NCI-H2081 treated with DMSO at 0.1 percent for 48 hours (cell line): ENCODE measurements around the gene CTAG1B.
"Not testable (repeated sequence)": the region's sequence is repeated elsewhere in the genome, so short reads cannot be mapped to it uniquely, and the experiment has no call there.

Experiments used
- DNase-seq: peaks from one replicate; lab custom pipeline; 2025; lab: John Stamatoyannopoulos, UW

Gene CTAG1B

DNA sequence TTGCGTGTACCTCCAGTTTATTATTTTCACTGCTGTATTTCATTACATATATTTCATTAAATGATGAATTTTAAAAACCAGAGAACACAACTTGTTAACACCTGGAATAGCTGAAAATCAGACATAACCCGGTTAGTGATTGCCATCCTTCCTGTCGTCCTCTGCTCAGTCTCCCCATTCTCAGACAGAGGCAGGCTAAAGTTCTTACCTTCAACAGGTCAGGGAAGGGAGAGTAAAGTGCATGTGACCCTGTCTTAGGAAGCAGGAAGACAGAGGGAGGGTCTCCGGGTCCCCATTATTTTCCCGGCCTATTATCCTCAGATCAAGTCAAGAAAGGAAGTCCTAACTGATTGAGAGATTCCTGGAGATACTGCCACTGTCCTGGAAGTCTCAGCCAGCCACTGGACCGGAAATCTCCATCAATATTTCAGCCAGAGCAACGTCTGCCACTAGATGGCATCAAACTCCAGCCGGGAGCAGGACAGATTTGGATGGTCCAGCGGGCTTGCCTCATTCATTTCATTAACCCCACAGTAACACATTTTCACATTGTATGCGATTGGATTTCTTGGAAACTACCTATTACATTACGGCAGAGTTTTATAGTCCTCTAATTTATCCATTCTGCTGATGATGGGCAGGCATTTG is 1.8 kb upstream of the CTAG1B start:
- DNase-seq: not testable (repeated sequence)

DNA sequence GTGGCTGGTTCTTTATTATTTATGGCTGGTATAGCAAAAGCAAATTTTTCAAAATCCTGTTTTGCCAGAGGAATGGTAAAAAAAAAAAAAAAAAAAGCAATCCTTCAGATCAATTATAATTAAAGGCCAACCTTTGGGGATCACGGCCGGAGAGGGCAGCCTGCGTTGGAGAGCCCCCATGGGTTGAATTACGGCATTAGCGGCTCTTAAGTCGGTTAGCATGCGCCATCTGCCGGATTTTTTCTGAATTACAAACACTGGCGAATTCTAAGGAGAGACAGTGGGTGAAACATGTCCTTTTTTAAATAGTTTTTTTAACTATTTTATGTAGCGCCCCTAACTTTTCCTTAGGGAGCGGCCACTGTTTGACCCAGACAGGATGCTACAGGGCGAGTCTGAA is 5.5 kb downstream of the CTAG1B start:
- DNase-seq: not testable (repeated sequence)

DNA sequence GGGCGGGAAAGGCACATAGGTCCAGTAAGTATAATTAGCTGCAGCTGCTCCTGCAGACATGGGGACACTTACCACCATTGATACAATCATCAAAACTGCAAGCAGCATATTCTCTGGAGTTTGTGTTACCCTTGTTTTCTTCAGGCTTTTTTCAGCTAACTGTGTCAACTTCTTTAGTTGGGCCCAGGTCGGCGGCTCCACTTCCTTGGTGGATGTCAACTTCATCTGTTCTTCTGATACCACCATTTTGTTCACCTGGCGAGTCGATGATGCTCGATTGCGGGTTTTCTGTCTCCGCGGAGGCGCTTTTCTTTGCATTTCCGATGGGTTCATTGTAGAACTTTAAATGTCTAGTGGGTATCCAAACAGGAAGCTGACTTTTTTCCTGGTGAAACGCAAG is 7.9 kb downstream of the CTAG1B start:
- DNase-seq: not testable (repeated sequence)

DNA sequence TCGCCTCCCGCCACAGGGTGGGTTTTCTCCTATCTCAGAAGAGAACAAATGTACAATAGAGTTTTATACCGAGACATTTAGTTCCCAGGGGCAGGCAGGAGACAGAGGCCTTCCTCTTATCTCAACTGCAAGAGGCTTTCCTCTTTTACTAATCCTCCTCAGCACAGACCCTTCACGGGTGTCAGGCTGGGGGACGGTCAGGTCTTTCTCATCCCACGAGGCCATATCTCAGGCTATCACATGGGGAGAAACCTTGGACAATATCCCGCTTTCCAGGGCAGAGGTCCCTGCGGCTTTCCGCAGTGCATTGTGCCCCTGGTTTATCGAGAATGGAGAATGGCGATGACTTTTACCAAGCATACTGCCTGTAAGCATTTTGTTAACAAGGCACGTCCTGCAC is 10.3 kb downstream of the CTAG1B start:
- not testable (repeated sequence) for DNase-seq

DNA sequence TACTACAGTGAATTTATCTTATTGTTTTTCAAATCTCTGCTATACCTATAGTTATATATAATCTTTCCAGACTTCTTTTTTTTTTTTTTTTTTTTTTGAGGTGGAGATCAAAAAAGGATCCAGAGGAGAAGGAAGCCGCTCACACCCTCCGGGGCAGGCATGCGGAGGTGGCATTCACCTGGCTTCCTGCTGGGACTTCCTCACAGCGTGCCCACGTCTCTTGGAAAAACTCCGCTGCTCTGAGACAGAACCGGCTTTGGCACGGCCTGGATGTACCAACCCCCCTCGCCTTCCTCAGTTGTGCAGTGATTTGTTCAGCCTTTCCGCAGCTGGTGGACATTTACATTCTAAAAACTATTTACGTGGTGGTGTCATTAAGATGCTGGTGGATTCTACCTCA is 11.1 kb downstream of the CTAG1B start:
- DNase-seq: not testable (repeated sequence)

DNA sequence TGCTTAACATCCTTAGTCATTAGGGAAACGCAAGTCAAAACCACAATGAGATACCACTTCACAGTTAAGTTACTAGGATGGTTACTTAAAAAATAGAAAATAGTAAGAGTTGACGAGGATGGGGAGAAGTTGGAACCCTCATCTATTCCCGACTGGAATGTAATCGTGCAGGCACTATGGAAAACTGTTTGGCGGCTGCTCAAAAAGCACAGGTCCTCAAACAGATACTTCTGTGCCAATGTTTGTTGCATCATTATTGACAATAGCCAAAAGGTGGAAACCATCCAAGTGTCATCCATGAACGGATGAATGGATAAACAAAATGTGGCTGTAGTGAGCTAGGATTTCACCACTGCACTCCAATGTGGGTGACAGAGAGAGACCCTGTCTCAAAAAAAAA is 11.7 kb downstream of the CTAG1B start:
- DNase-seq: no peak

DNA sequence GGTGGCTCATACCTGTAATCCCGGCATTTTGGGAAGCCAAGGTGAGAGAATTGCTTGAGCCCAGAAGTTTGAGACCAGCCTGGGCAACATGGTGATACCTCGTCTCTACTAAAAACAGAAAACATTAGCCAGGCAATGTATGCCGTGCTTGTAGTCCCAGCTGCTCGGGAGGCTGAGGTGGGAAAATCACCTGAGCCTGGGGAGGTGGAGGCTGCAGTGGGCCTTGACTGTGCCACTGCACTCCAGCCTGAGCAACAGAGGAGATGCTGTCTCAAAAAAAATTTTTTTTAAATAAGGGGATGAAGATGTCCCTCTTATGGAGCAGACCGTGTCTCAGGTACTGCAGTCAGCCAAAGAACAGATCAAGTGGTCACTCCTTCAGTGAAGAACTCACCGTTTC is 13.5 kb downstream of the CTAG1B start:
- DNase-seq: no peak

DNA sequence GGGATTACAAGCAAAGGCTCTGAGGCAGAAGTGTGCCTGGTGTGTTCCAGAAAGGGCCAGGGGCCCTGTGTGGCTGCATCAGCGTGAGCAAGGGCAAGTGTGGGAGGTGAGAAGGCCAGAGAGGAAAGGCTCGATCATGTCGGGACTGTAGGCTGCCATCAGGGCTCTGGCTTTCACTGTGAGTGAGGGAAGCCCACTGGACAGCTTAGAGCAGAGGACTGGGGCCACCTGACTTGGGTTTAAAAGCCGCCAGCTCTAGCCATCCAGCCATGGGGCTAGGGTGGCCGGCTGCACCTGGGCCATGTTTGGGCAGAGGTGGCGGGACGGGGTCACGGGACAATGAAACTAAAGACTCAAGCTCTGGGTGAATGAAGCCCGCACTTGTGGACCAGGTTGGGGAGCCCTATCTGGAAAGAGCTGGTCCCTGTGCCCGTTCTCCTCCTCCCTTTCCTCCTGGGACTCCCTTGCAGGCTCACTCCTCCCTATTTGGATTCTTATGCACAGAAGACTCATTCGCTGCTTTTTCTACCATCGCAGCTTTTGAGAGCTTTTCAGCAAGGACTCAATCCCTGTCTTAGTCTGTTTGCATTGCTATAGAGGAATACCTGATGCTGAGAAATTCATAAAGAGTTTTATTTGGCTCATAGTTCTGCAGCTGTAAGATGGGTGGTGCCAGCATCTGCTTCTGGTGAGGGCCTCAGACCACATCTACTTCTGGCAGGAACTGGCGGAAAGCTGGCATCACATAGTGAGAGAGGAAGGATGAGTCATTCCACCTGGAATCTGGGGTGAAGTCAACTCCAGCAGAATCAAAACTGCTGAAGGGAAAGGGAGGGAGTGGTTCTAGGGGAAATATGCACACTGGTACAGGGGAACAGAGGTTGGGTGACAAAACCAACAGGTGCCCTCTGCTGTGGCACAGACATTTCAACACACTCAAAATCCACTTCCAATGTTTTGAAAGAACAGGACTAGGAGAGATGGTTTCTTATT is 15.3 kb downstream of the CTAG1B start:
- no peak for DNase-seq

DNA sequence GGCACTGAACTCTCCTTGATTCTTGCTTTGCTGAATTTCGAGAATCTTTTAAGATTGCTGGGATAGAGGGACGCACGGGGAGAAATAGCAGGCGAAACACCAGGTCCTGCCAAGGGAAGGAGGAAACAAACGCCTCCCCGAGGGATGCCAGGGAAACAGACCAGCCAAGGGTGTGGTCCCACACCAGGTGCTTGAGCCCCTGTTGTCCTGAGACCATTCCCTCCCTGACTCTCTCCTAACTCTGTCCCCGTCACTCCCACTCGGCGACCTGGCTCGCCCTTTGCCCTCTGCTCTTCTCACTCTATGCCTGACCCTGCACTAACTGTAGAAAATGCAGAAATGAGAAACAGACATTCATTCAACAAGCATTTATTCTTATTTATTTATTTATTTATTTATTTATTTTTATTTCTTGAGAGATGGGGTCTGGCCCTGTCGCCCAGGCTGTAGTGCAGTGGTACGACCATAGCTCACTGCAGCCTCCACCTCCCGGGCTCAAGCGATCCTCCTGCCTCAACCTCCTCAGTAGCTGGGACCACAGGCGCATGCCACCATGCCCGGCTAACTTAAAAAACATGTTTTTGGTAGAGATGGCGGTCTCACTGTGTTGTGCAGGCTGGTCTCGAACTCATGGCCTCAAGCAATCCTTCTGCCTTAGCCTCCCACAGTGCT is 16.2 kb downstream of the CTAG1B start:
- DNase-seq: no peak

DNA sequence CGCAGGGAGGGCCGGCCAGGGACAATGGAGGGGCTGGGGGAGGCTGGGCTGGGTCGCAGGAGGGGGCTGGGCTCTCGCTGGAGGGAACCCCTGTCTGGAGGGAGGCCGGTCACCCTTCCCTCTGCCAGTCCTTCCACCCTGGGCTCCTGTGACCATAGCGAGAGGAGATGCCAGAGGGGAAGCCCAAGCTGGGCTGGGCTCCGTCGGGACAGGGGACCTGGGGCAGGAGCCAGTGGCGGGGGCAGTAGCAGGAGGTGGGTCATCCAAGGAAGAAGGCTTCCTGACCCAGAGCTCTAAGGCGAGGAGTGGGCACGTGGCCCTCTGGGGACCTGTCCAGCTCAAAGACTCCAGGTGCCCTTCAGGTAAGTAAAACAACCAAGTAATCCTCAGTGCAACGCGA is 16.9 kb downstream of the CTAG1B start:
- no peak for DNase-seq

DNA sequence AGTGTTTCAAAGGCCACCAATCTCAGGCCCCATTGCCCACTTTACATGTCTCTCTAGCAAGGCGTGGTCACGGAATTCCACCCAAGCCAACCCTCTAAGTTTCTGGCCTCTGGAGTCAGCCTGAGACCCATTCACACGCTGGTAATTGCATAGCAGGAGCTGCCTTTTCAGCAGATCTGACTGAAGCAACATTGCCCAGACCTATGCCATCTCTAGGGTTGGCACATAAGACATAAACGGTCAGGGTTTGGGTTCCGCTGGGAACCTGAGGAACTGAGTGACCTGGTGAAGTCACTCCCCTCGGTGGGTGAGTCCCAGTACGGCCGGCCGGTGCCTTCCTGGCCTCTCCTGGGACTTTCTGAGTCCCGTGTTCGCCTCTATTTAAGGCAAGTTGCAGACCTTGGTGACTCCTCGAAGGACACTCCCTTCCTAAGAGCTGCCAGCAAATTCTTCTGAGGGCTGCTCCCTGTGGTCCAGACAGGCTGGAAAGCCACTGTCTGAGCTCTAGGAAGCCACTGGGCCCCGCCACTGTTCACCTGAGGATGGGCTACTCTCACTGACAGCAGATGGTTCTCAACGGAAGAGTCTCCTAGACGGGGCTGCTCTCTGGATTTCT is 18.2 kb downstream of the CTAG1B start:
- no peak for DNase-seq

DNA sequence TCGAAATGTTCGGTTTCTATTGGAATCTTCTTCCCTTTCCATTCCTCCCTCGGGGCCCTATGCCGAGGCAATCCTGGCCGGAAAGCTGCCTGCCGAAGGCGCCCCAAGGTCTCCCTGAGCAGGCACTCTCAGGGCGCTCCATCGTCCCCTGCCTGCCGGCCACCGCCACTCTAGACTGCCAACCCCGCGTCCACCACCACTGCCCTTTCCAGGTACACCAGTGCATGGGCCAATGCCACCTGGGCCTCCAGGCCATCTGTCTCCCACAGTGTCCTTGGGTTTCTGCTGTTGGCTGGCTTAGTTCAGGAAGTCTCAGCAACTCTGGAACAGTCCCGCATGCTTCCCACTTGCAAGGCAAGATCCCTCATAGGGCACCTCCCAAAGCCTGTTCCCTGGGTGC is 19.6 kb downstream of the CTAG1B start:
- DNase-seq: no peak

DNA sequence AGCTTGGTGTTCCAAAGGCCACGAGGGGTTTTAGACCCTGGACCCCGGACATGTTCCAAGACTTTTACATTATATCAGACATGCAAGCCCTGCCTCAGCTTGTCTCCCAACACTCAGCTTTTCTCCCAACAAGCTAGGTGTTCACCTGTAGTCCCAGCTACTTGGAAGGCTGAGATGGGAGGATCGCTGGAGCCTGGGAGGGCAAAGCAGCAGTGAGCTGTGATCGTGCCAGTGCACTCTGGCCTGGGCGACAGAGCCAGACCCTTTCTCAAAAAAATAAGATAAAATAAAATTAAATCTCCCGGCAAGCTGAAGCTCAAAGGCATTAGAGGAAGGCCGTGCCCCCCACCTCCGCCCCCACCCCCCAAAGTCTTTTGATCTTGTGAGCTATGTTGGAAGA is 20.4 kb downstream of the CTAG1B start:
- DNase-seq: no peak

DNA sequence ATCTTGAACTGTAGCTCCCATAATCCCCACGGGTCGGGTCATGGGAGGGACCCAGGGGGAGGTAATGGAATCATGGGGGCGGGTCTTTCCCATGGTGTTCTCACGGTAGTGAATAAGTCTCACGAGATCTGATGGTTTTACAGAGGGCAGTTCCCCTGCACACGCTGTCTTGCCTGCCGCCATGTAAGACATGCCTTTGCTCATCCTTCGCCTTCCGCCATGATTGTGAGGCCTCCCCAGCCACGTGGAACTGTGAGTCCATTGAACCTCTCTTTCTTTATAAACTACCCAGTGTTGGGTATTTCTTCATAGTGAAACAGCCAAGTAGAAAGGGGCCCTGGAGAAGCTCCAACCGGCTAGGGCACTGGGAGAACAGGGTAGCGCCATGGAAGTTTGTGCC is 21.9 kb downstream of the CTAG1B start:
- no peak for DNase-seq

DNA sequence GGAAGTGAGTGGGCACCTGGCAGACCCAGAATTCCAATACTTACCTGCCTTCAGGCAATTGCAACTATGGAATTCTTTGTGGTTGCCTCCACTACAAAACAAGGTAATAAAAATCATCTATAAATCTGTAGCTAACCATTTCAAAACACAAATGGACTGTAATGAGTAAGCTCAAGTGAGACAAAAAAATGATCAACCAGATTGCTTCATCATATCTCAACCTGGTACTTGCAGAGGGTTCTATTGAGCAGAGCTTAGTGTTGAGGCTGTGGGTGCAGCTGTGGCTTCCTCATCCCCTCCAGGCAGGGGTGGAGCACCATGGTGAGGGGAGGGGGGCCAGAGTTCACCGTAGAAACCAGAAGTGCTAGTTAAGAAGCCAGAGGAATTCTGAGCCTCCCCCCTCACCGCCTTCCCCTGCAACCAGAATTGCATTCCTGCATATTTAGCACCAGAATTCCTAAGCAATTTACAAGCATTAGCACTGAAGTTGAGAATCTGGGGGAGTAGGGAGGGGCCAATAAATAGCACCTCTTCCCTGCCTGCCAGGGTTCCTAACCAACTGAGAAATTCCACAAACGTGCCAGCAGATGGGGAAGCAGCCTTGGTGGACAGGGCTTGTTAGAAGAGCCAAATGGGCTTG is 22.7 kb downstream of the CTAG1B start:
- DNase-seq: no peak

DNA sequence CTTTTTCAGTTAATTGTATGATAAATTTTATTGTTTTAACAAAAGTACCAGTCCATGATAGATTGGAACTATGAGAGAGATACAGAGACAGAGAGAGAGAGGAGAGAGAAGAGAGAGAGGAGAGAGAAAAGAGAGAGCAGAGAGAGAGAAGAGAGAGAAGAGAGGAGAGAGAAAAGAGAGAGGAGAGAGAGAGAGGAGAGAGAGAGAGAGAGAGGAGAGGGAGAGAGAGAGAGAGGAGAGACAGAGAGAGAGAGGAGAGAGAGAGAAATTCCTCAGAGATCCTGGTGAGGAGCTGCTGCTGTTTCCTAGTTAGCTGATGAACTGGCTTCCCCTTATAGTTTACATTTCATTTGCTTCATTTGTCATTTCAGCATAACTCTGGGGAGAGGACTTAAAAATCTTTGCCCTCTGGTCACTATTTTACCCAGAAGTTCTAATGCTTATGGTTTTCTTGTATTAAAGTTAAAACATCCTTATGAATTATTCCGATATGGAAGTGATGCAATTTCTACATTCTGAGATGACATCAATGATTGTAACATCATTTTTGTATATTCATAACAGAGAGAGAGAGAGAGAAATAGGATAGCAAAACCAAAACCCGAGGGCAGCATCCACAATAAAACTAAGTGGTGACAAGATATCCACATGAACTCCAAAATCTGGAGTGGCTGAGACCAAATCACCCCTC is 23.4 kb downstream of the CTAG1B start:
- no peak for DNase-seq

DNA sequence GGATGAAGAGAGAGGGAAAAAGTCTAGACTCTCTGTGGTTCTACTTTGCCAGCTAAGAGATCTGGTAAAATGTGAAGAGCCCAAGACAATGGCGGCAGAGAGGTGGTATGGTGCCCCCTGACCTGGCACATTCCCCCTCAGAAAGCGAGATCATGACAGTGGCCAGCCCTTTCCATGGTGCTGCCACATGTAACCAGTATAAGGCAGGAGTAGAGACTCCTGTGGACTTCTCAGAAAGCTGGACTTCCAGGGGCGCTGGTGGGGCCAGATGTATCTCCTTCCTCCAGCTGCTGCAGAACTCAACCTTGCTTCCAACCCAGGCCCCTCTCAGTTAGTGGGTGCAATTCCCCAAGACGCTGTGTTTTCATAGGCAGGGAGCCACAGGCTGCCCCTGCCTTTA is 24.6 kb downstream of the CTAG1B start:
- no peak for DNase-seq

DNA sequence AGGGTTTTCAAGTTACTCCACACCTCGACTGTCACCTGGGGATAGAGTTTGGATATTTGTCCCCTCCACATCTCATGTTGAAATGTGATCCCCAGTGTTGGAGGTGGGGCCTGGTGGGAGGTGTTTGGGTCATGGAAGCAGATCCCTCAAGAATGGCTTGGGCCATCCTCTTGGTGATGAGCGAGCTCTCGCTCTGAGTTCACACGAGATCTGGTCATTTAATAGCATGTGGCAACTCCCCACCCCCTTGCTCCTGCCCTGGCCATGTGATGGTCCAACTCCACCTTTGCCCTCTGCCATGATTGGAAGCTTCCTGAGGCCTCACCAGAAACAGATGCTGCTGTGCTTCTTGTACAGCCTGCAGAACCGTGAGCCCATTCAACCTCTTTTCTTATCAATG is 25.9 kb downstream of the CTAG1B start:
- no peak for DNase-seq

DNA sequence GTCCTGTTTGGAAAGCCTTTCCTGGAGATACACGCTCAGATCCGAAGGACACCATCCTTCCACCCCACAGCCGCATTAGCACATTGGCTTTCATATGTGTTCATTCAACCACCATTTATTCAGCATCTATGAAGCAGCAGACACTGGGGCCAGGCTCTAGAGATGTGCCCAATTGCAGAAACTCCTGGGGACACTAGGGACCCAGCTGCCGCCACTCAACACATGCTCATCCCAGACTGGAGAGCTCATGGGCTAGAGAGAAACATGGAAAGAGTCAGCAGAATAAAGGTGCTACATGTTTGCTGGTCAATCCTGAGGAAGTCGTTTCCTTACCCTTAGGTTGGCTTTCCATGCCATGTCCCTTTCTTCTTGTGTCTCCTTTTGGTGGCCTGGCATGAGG is 26.6 kb downstream of the CTAG1B start:
- DNase-seq: no peak

DNA sequence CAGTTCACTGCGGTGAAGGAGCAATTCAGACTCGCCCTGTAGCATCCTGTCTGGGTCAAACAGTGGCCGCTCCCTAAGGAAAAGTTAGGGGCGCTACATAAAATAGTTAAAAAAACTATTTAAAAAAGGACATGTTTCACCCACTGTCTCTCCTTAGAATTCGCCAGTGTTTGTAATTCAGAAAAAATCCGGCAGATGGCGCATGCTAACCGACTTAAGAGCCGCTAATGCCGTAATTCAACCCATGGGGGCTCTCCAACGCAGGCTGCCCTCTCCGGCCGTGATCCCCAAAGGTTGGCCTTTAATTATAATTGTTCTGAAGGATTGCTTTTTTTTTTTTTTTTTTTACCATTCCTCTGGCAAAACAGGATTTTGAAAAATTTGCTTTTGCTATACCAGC is 28.7 kb downstream of the CTAG1B start:
- not testable (repeated sequence) for DNase-seq

DNA sequence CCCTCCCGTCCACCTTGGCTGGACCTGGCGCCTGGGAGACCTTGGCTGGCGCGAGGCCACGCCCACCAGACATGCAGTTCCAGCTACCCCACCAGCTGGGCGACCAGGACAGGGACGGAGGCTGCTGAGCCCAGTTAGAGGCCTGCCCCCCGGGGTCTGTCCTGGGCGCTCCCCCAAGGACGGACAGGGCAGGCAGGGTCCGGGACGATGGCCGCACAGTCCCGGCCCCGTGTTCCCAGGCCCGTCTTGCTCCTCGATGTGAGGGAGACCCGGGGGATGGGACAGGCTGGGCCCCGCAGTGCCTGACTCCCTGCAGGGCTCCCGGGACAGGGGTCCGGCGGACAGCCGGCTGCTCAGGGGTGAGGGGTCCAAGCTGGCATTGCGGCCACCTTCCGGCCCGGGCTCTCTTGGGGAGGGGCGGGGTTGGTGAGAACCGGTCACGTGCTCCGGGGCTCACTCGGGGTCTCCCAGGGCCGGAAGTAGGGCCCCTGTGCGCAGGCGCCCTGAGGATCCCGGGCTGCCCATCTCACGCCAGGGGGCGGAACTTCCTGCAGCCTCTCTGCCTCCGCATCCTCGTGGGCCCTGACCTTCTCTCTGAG is 34.4 kb downstream of the CTAG1B start, which contains the start of gene CTAG1A:
Gene CTAG1A (plus strand): TSS at position 549 of the 599 bp plus-strand sequence. CDS start 74 bp downstream, outside the sequence.
- not testable (repeated sequence) for DNase-seq
